Chondrocyte (in vitro differentiated cells): ENCODE results near the gene SEMA4B. TPM values are rescaled to one million over a fixed set of nuclear protein-coding genes. Genes with fewer than 3 reads are reported as not detected.

Experiments
- DNase-seq: peaks from one replicate; pipeline ENCODE4 v3.0.0; 2021; ENCODE audit warnings: mixed read lengths, low spot score
- H3K27ac Mint-ChIP-seq: one replicate; pipeline ENCODE4 v1.8.0; 2021; ENCODE audit warnings: mild to moderate bottlenecking, moderate library complexity, mixed read lengths; ENCODE audit not compliant: unreplicated experiment
- H3K27me3 Mint-ChIP-seq: 2 replicates; pipeline ENCODE4 v1.8.0; 2021; ENCODE audit warnings: low read depth, mixed read lengths
- H3K36me3 Mint-ChIP-seq: 2 replicates; pipeline ENCODE4 v1.8.0; 2021; ENCODE audit warnings: low read depth, mixed read lengths
- H3K4me1 Mint-ChIP-seq: 2 replicates; pipeline ENCODE4 v1.8.0; 2021; ENCODE audit warnings: low read depth, mild to moderate bottlenecking, mixed read lengths
- H3K4me3 Mint-ChIP-seq: one replicate; pipeline ENCODE4 v1.8.0; 2021; ENCODE audit warnings: mild to moderate bottlenecking, moderate library complexity, mixed read lengths; ENCODE audit not compliant: unreplicated experiment
- H3K9me3 Mint-ChIP-seq: 2 replicates; pipeline ENCODE4 v1.8.0; 2021; ENCODE audit warnings: low read depth, mixed read lengths
- total RNA-seq: library from RNA; stranded (reverse); gene quantifications from 3 replicates; pipeline ENCODE4 v1.2.1, GENCODE V29; 2021
- TF ChIP-seq, protein P1 (sequence below): fragments of 200-600 bp; sonication (generic); IDR thresholded peaks from 2 replicates; pipeline ENCODE4 v1.5.0; 2021; ENCODE audit warnings: antibody characterized with exemption, mild to moderate bottlenecking, moderate library complexity

The SEMA4B gene
- total RNA-seq, 1 donor from 2014 or later = 10.5 TPM

DNA sequence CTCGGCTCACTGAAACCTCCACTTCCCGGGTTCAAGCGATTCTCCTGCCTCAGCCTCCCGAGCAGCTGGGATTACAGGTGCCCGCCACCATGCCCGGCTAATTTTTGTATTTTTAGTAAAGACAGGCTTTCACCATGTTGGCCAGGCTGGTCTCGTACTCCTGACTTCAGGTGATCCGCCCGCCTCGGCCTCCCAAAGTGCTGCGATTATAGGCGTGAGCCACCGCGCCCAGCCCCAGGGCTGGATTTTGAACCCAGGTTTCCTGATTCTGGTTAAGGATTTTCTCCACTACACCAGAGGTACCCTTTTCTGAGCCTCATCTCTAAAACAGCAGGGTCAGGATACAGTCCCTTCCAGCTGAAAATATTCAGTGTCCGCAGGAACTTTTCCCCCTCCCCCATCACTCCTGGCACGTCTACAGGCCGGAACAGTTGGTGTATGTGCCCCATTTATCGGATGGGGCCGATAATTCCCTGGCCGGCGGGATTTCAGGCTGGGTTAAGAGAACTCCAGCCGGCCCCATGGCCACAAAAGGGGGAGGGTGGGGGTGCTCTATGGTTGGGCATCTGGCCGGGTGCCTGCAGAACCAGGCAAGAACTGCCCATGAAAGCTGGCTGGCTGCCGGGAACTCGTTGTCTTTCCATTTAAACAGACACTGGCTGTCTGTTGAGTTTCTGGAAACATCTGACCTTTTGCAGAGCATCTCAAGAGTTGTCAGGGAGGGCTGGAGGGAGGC lies 26.8 kb upstream of the SEMA4B start:
- Mint-ChIP-seq H3K9me3 (no peaks in the 10 kb centered on the region), H3K27me3 (peaks cover 6% of the 10 kb centered on the region), H3K4me3 (peak overlapping the region; percentile 28), H3K27ac (peak overlapping the region; percentile 94), H3K36me3 (no peaks in the 10 kb centered on the region), H3K4me1 (peaks cover 19% of the 10 kb centered on the region)
- DNase-seq = peak; percentile 94
- TF ChIP-seq, protein P1, sequence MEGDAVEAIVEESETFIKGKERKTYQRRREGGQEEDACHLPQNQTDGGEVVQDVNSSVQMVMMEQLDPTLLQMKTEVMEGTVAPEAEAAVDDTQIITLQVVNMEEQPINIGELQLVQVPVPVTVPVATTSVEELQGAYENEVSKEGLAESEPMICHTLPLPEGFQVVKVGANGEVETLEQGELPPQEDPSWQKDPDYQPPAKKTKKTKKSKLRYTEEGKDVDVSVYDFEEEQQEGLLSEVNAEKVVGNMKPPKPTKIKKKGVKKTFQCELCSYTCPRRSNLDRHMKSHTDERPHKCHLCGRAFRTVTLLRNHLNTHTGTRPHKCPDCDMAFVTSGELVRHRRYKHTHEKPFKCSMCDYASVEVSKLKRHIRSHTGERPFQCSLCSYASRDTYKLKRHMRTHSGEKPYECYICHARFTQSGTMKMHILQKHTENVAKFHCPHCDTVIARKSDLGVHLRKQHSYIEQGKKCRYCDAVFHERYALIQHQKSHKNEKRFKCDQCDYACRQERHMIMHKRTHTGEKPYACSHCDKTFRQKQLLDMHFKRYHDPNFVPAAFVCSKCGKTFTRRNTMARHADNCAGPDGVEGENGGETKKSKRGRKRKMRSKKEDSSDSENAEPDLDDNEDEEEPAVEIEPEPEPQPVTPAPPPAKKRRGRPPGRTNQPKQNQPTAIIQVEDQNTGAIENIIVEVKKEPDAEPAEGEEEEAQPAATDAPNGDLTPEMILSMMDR = no peak

DNA sequence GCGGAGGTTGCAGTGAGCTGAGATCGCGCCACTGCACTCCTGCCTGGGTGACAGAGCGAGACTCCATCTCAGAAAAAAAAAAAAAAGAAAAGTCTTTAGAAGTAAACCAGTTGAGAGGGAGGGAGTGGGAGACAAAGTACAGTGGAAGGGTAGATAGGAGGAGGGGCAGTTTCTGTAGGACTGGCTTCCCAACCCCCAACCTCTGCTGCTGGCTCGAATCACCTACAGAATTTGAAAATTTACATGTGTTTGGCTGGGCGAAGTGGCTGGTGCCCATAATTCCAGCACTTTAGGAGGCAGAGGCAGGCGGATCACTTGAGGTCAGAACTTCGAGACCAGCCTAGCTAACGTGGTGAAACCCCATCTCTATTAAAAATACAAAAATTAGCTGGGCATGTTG lies 24.1 kb upstream of the SEMA4B start:
- H3K36me3 Mint-ChIP-seq = no peaks in the 10 kb centered on the region
- H3K27ac Mint-ChIP-seq = no peak overlapping the region
- no peaks in the 10 kb centered on the region for H3K9me3 Mint-ChIP-seq
- TF ChIP-seq, protein P1 = no peak
- H3K27me3 Mint-ChIP-seq = peaks cover 9% of the 10 kb centered on the region
- peaks cover 19% of the 10 kb centered on the region for H3K4me1 Mint-ChIP-seq
- no peak overlapping the region for H3K4me3 Mint-ChIP-seq
- no peak for DNase-seq

DNA sequence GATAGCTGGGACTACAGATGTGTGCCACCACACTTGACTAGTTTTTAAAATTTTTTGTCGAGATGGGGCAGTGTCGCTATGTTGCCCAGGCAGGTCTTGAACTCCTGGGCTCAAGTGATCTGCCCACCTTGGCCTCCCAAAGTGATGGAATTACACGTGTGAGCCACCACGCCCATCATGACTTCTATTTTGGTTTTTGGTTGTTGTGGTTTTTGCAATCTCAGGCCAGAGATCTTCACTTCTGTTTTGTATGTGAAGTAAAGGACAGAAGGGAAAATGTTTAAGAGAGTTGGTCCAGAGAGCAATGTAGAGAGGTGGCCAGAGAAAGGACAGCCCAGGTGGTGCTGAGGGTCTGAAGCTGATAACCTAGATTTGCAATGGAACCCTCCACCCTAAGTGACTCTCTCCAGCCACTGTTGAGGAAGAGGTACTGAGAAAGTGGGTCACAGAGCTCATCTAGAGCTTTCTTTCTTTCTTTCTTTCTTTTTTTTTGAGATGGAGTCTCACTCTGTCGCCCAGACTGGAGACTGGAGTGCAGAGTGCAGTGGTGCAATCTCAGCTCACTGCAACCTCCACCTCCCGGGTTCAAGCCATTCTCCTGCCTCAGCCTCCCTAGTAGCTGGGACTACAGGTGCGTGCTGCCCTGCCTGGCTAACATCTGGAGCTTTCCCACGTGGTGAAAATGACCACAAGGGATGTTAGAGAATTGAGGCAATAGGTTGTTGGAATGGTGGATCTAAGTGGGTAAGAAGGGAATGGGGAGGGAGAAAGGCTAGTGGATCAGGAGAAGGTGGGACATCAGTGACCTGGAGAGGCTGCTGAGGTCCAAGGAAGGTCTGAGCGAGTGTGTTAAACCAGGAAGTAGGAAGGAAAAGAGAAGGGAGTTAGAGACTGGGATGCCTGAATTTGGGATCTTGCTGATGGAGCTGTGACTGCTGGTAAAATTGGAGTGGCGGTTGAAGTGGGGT lies 22.4 kb upstream of the SEMA4B start:
- no peak for DNase-seq
- Mint-ChIP-seq H3K27me3 (peaks cover 9% of the 10 kb centered on the region), H3K4me3 (no peak overlapping the region), H3K36me3 (no peaks in the 10 kb centered on the region), H3K27ac (no peak overlapping the region), H3K4me1 (peaks cover 16% of the 10 kb centered on the region), H3K9me3 (no peaks in the 10 kb centered on the region)
- TF ChIP-seq, protein P1 = no peak

DNA sequence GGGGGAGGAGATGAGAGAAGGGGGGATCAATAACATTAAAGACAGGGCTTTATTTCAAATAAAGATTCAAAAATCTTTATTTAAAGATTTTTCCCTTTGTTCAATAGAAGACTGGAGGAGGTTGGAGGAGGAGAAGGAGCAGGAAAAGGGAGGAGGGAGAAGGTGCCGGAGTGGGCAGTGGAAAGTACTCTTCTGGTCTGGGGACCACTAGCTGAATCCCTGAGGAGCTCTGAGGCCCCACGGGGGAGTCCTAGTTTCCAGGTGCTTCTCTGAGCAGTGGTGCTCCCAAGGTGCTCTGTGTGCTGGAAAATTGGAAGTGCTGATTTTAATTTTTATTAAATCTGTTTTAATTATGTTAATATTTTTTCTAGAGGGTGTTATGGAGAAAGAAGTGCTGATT lies 19.4 kb upstream of the SEMA4B start:
- no peak overlapping the region for H3K4me3 Mint-ChIP-seq
- H3K27ac Mint-ChIP-seq = no peak overlapping the region
- peaks cover 9% of the 10 kb centered on the region for H3K27me3 Mint-ChIP-seq
- H3K36me3 Mint-ChIP-seq = no peaks in the 10 kb centered on the region
- peaks cover 11% of the 10 kb centered on the region for H3K4me1 Mint-ChIP-seq
- no peaks in the 10 kb centered on the region for H3K9me3 Mint-ChIP-seq
- DNase-seq = no peak
- TF ChIP-seq, protein P1 = no peak

DNA sequence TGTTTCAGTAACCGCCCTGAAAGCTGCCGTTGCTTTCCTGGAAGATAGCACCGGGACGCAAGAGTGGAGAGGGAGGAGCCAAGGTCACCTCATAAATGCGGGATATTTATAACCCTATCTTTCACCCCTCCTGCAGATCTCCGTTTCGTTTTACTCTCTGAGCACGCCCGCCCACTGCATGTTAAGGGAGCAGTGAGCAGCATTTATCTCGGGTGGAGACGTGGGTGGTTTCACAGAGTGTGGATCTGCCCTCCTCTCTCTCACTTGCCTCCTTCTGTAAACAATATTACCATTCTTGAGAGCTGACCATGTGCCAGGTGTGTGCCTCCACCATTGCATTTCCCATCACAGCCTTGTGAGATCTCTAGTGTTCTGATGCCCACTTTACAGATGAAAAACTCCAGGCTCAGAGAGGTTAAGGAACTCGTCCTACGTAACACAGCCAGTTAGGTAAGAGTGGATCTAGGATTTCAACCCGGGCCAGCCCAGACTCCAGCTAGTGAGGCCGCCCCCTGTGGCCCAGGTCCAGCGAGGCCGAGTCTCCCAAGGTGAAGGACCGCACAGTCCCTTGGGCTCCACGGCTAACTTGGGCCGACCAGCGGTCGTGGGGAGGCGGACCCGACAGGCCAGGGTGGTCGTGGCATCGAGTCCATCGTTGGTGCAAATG lies 16.9 kb upstream of the SEMA4B start:
- no peak for DNase-seq
- TF ChIP-seq, protein P1 = no peak

More for the DNA sequence above, 16.9 kb upstream of the SEMA4B start:
- H3K4me1 Mint-ChIP-seq = peaks cover 11% of the 10 kb centered on the region
- no peak overlapping the region for H3K27ac Mint-ChIP-seq
- peak overlapping the region; percentile 49 for H3K4me3 Mint-ChIP-seq
- H3K27me3 Mint-ChIP-seq = peaks cover 4% of the 10 kb centered on the region
- H3K36me3 Mint-ChIP-seq = no peaks in the 10 kb centered on the region
- no peaks in the 10 kb centered on the region for H3K9me3 Mint-ChIP-seq
